Measurements from ENCODE around the gene HAGH. TPM values are rescaled to one million over a fixed set of nuclear protein-coding genes. Genes with fewer than 3 reads are reported as not detected.

HAGH gene
- polyA plus RNA-seq, 4 donors: 34.3 to 51.3 (median 37.5) TPM

DNA sequence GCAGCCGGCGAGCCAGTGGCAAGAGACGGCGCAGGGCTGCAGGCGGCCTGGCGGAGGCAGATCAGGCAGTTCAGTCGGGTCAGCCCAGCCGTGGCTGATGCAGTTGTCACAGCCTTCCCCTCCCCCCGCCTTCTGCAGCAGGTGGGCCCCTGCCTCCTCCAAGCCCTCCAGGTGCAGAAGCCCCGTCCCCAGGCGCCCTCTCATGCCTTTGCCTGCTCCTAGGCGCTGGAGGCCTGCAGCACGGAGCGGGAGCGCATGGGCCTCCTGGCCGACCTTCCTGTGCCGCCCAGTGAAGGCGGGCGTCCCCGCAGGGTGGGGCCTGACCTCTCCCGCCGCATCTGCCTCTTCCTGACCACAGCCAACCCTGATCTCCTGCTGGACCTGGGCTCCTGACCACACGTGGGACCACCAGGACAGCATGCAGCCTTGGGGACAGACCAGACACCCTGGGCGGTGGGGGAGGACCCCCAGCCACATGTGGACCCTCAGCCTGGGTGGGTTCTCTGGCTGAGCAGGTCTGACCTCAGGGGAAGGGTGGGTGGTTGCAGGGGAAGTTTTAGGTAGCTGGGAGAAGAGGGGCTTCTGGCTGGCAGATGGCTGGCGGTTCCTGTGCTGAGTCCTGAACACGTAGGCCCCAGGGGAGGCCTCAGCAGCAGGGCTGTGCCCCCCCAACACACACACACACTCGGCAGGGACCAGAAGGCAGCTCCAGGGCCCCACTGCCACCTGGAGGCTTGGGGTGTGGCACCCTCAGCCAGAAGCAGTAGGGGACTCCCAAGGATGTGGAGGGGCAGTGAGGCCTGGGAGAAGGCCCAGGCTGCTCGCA lies 50.6 kb downstream of the HAGH start:
- DNase-seq (ENCODE audit: low read depth in 4 of 4, low spot score in 3 of 4): no peak

- no peak for DNase-seq (ENCODE audit: low read depth in 4 of 4, low spot score in 3 of 4)
Observed at GRCh38 chr16:1775006-1775845, 51.4 kb downstream of the HAGH start.

DNA sequence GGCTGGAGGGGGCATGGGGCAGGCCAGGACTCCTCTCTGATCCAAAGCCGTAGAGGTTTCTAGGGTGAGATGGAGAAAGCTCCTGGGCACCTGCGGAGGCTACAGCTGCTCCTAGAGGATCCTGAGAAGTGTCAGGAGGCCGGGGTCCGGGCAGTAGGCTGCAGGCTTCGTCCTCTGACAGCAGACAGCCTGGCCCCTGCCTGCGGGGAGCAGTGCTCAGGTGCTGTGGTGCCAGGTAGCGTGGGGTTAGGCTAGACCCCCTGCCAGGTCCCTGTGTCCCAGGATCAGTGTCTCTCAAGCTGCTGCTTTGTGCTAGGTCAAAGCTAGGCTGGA lies 52.2 kb downstream of the HAGH start:
- DNase-seq (ENCODE audit: low read depth in 4 of 4, low spot score in 3 of 4): no peak

GRCh38 chr16:1773703-1774447 lies 52.8 kb downstream of the HAGH start:
- DNase-seq (ENCODE audit: low read depth in 4 of 4, low spot score in 3 of 4): no peak

- peak; percentile 77 to 80 (median 78) for DNase-seq (ENCODE audit: low read depth in 4 of 4, low spot score in 3 of 4)
Observed at GRCh38 chr16:1772908-1773702, 53.5 kb downstream of the HAGH start, which contains the start of gene MRPS34. MRPS34 (minus strand) TSS chr16:1773134; CDS start chr16:1773119, 15 bp downstream.

- no peak for DNase-seq (ENCODE audit: low read depth in 4 of 4, low spot score in 3 of 4)
Observed at GRCh38 chr16:1772362-1772907, 54.2 kb downstream of the HAGH start, which contains the start of gene EME2. EME2 (plus strand) TSS chr16:1772810; CDS start chr16:1773228, 418 bp downstream.

DNA sequence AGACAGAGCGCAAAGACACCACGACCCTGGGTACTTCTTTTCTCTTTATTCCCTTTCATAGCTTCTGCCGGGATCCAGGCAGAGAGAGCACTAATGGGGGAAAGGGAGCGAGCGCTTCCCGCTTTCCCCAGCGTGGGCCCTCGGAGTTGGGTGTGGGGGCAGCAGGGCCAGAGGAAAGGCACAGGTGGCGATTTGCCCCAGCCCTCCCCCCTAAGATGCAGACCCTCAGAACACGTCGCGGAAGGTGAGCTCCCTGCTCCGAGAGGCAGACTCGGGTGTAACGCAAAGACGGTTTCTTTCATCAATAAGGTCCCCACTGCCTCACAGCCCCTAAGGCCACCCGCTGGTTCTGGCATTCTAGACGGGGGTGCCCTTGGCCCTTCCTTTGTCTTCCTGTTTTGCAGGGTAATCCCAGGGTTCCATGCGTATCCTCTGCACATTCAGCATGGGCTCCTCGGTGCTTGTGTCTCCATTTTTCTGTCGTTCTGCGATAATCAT lies 54.7 kb downstream of the HAGH start:
- no peak for DNase-seq (ENCODE audit: low read depth in 4 of 4, low spot score in 3 of 4)

- DNase-seq (ENCODE audit: low read depth in 4 of 4, low spot score in 3 of 4): no peak
Observed at GRCh38 chr16:1771188-1771863, 55.3 kb downstream of the HAGH start, which contains the start of gene NME3. NME3 (minus strand) TSS chr16:1771543; CDS start chr16:1771534, 9 bp downstream.

- DNase-seq (ENCODE audit: low read depth in 4 of 4, low spot score in 3 of 4): no peak
Observed at GRCh38 chr16:1770328-1771187, 56.1 kb downstream of the HAGH start.

DNA sequence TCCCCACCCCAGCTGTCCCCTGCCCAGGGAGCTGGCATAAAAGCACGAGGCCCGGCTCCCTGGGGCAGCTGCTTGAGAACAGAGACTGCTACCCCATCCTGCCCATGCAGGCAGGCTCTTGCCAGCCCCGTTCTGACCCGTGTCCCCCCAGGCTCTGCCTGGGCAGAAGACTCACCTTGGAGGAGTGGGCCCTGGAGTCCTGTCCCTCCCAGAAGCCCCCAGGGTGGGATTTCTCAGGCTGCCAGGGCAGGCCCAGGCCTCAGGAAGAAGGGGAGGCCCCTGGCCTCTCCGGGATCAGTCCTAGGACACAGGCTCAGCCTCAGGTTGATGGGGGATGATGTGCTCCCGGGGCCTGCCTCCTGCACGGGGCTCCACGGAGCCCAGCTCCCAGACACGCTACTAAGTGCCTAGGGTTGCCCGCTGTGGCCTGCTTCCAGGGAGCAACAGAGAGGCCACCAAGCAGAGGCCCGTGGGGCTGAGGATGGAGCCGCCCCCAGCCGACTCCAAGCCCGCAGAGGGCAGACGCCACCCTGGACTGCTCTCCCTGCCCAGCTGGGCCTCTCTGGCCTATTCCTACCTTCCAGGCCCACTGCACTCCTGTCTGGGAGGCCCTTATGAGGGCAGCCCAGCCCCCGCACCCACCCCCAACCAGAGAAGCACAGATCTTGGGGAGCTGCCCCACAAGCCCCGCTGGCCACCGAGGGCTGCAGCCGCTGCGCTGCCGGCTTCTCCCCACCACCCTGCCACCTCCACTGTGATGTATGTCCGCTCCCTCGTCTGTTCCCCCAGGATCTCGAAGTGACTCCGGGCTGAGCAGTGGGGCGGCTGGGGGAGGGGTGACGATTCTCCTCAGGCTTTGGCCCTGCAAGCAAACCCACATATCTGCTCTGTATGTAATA lies 57.0 kb downstream of the HAGH start:
- DNase-seq (ENCODE audit: low read depth in 4 of 4, low spot score in 3 of 4): no peak

DNA sequence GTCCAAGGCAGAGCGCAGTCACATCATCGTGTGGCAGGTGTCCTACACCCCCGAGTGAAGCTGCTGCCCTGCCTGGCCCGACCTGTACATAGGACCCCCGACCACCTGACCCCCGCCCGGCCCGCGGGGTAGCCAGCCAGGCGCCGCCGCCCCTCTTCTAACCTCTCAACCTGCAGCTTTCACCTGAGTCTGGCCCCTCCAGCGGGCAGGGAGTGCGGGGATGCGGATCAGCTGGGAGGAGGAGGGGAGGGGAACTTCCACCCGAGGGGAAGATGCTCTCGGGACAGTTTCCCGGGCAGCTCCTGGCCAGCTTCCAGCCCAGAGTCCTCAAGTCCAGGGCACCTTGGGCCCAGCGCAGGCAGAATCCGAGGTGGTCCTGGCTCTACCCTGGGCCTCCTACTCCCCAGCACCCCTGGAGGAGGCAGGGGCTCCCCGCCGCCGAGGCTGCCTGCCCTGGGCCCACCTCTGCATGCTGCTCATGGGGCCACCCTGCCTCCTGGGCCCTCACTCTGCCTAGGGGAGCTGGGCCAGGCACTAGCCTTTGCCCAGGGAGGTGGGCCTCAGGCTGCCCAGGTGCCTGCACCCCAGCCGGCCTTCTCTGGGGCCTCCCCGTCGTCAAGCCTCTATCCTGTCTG lies 57.7 kb downstream of the HAGH start:
- DNase-seq (ENCODE audit: low read depth in 4 of 4, low spot score in 3 of 4): no peak

DNA sequence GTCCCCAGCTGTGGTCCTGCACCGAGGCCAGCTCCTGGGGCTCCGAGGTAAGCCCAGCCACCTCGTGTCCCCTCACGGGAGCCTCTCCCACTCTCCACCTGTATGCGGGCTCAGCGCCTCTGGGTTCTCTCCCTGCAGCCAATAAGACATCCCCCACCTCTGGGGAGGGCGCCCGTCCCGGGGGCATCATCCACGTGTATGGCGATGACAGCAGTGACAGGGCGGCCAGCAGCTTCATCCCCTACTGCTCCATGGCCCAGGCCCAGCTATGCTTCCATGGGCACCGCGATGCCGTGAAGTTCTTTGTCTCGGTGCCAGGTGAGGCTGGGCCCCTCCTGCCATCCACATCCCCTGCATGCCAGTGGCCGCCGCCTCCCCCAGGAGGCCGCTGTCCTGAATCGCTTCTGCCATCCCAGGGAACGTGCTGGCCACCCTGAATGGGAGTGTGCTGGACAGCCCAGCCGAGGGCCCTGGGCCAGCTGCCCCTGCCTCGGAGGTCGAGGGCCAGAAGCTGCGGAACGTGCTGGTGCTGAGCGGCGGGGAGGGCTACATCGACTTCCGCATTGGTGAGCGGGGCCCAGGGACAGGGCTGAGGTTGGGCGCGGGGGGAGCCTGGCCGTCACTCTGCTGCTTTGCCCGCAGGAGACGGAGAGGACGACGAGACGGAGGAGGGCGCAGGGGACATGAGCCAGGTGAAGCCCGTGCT lies 58.4 kb downstream of the HAGH start:
- DNase-seq (ENCODE audit: low read depth in 4 of 4, low spot score in 3 of 4): no peak

- DNase-seq (ENCODE audit: low read depth in 4 of 4, low spot score in 3 of 4): no peak
Observed at GRCh38 chr16:1767116-1767994, 59.3 kb downstream of the HAGH start.

DNA sequence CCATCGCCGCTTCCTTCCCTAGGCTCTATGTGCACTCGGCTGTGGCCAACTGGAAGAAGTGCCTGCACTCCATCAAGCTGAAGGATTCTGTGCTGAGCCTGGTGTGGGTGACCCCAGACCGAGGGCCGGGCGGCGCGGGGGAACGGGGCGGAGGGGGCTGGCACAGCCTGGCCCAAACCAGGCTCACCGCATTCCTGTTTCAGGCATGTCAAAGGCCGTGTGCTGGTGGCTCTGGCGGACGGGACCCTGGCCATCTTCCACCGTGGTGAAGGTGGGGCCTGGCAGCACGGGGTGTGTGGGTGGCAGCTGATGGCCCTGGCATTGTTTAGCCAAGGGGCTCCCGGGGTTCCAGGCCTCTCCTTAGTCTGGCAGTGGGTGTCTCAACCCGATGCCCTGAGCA lies 59.9 kb downstream of the HAGH start:
- DNase-seq (ENCODE audit: low read depth in 4 of 4, low spot score in 3 of 4): no peak

DNA sequence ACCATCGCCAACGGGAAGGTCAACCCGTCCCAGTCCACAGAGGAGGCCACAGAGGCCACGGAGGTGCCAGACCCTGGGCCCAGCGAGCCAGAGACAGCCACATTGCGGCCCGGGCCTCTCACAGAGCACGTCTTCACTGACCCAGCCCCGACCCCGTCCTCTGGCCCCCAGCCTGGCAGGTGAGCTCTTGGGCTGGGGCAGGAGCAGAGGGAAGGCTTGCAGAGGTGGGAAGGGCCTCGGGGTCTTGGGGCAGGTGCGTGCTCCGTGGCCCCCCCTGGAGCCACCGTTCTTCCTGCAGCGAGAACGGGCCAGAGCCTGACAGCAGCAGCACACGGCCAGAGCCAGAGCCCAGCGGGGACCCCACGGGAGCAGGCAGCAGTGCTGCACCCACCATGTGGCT lies 60.4 kb downstream of the HAGH start:
- DNase-seq (ENCODE audit: low read depth in 4 of 4, low spot score in 3 of 4): no peak
